HFFc6 (cell line): ENCODE data around the gene CLN6. TPM values are rescaled to one million over a fixed set of nuclear protein-coding genes. Genes with fewer than 3 reads are reported as not detected.
"Not testable (repeated sequence)": the region's sequence is repeated elsewhere in the genome, so short reads cannot be mapped to it uniquely, and the experiment has no call there.

Experiments
- DNase-seq: peaks from one replicate; pipeline ENCODE4 v3.0.0-alpha.2; 2018
- H3K27ac Mint-ChIP-seq: 2 replicates; pipeline ENCODE4 v1.8.0; 2020; ENCODE audit warnings: mild to moderate bottlenecking, mixed read lengths
- H3K27me3 Mint-ChIP-seq: 2 replicates; pipeline ENCODE4 v1.8.0; 2021; ENCODE audit warnings: mild to moderate bottlenecking, moderate library complexity, mixed read lengths; ENCODE audit not compliant: insufficient read depth
- H3K36me3 Mint-ChIP-seq: 2 replicates; pipeline ENCODE4 v1.8.0; 2021; ENCODE audit warnings: low read depth, mixed read lengths
- H3K4me1 Mint-ChIP-seq: 2 replicates; pipeline ENCODE4 v1.8.0; 2020; ENCODE audit warnings: low read depth, mixed read lengths
- H3K4me3 Mint-ChIP-seq: 2 replicates; pipeline ENCODE4 v1.8.0; 2020; ENCODE audit warnings: mild to moderate bottlenecking, moderate library complexity, mixed read lengths
- H3K9me3 Mint-ChIP-seq: 2 replicates; pipeline ENCODE4 v1.8.0; 2020; ENCODE audit warnings: mild to moderate bottlenecking, mixed read lengths
- CTCF ChIP-seq: fragments of 200-600 bp; sonication (generic); IDR thresholded peaks from 2 replicates; pipeline ENCODE4 v1.5.0; 2021; ENCODE audit warnings: antibody characterized with exemption, mild to moderate bottlenecking
- total RNA-seq, 6 experiments: library from RNA; stranded (reverse); fragmentation: NEBNext Ultra II Directional; extraction: Animal tissue kit (Norgen Biotek cat#: 25700); gene quantifications; 2 replicates in 1 of 6; 3 replicates in 5 of 6; pipeline ENCODE4 v1.2.3, GENCODE V29; 2021

The CLN6 gene
- total RNA-seq, 6 experiments from 2014 or later, result 26.0 to 45.0 (median 37.1) TPM

DNA sequence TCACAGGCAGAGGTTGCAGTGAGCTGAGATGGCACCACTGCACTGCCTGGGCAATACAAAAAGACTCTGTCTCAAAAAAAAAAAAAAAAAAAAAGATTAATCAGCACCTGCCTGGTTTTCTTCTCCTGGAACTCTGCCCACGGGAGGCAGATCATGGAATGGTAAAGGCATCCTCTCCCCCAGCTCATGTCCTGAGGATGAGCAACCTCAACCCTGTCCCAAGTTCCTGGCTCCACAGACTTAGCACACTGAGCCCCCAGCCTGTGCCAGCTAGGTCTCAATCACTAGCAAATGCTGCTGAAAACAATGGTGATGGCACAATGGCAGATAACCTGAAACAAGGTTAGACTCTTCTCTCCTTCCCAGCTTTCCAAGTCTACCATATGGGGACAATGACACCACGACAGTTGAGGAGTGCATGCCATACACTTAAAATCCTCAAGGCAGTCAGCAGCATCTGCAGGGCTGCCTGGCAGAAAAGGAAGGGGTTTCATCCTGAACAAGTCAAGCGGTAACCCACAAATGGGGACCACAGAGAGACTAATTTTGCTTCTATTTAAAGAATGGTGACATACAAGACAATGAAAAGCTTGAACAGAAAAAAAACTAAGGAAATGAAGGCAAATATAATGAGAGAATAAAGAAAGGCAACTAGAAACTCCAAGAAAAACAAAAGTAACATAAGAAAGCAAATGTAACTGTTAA is 4.8 kb downstream of the CLN6 start:
- peaks cover 26% of the 10 kb centered on the region for H3K4me1 Mint-ChIP-seq
- no peak for DNase-seq
- no peak for TF ChIP-seq CTCF
- H3K36me3 Mint-ChIP-seq, result peaks cover 14% of the 10 kb centered on the region; the same call in 1 of the 2 replicates
- no peaks in the 10 kb centered on the region for H3K9me3 Mint-ChIP-seq
- H3K4me3 Mint-ChIP-seq, result no peak overlapping the region
- H3K27ac Mint-ChIP-seq, result no peak overlapping the region
- no peaks in the 10 kb centered on the region; the same call in 1 of the 2 replicates for H3K27me3 Mint-ChIP-seq

GRCh38 chr15:68224108-68224507 is 5.4 kb downstream of the CLN6 start:
- TF ChIP-seq CTCF, result no peak
- peaks cover 14% of the 10 kb centered on the region for H3K36me3 Mint-ChIP-seq
- H3K4me3 Mint-ChIP-seq, result no peak overlapping the region
- H3K9me3 Mint-ChIP-seq, result no peaks in the 10 kb centered on the region
- peaks cover 25% of the 10 kb centered on the region for H3K4me1 Mint-ChIP-seq
- no peaks in the 10 kb centered on the region for H3K27me3 Mint-ChIP-seq
- no peak for DNase-seq
- H3K27ac Mint-ChIP-seq, result no peak overlapping the region

GRCh38 chr15:68223171-68223570 is 6.4 kb downstream of the CLN6 start:
- DNase-seq, result no peak
- Mint-ChIP-seq H3K4me1 (peaks cover 17% of the 10 kb centered on the region), H3K27ac (no peak overlapping the region), H3K36me3 (peaks cover 20% of the 10 kb centered on the region), H3K4me3 (no peak overlapping the region), H3K27me3 (no peaks in the 10 kb centered on the region), H3K9me3 (no peaks in the 10 kb centered on the region)
- TF ChIP-seq CTCF, result no peak

DNA sequence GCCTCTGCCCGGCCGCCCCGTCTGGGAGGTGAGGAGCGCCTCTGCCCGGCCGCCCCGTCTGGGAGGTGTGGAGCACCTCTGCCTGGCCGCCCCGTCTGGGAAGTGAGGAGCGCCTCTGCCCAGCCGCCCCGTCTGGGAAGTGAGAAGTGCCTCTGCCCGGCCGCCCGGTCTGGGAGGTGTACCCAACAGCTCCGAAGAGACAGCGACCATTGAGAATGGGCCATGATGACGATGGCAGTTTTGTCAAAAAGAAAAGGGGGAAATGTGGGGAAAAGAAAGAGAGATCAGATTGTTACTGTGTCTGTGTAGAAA is 7.1 kb downstream of the CLN6 start:
- H3K4me1 Mint-ChIP-seq, H3K9me3 Mint-ChIP-seq, DNase-seq, H3K27me3 Mint-ChIP-seq, H3K27ac Mint-ChIP-seq, H3K4me3 Mint-ChIP-seq: not testable (repeated sequence)
- H3K36me3 Mint-ChIP-seq, result peaks cover 27% of the 10 kb centered on the region

GRCh38 chr15:68221530-68222431 is 7.7 kb downstream of the CLN6 start:
- H3K9me3 Mint-ChIP-seq, DNase-seq, H3K27ac Mint-ChIP-seq, H3K27me3 Mint-ChIP-seq, H3K4me3 Mint-ChIP-seq, H3K4me1 Mint-ChIP-seq: not testable (repeated sequence)
- peaks cover 27% of the 10 kb centered on the region for H3K36me3 Mint-ChIP-seq

GRCh38 chr15:68220967-68221366 is 8.6 kb downstream of the CLN6 start:
- Mint-ChIP-seq H3K27ac (no peak overlapping the region), H3K36me3 (peaks cover 27% of the 10 kb centered on the region), H3K27me3 (no peaks in the 10 kb centered on the region), H3K4me3 (no peak overlapping the region), H3K4me1 (peaks cover 9% of the 10 kb centered on the region), H3K9me3 (no peaks in the 10 kb centered on the region)
- no peak for DNase-seq
- TF ChIP-seq CTCF, result no peak
